Mesendoderm (in vitro differentiated cells): Measurements from ENCODE around the gene FGD5.

Experiments
- DNase-seq: peaks from one replicate; pipeline ENCODE4 v3.0.0; 2013
- H2AK5ac ChIP-seq: 2 replicates; pipeline ENCODE4 v1.6.1; 2013; ENCODE audit warnings: low read length, inconsistent platforms
- H2BK120ac ChIP-seq: 2 replicates; pipeline ENCODE4 v1.6.1; 2013; ENCODE audit warnings: low read depth, mild to moderate bottlenecking, low read length, moderate library complexity, mixed read lengths
- H2BK15ac ChIP-seq: replicated peaks from 2 replicates; pipeline ENCODE4 v1.6.1; 2013; ENCODE audit warnings: low read depth, mild to moderate bottlenecking, moderate library complexity
- H2BK5ac ChIP-seq: 2 replicates; pipeline ENCODE4 v1.6.1; 2013; ENCODE audit warnings: low read length, inconsistent platforms
- H3K18ac ChIP-seq: 2 replicates; pipeline ENCODE4 v1.6.1; 2013; ENCODE audit warnings: mild to moderate bottlenecking, low read length, mixed read lengths
- H3K23ac ChIP-seq: one replicate; pipeline ENCODE4 v1.6.1; 2013; ENCODE audit warnings: low read length
- H3K27ac ChIP-seq: 2 replicates; pipeline ENCODE4 v1.5.1; 2013; ENCODE audit warnings: low read depth, mild to moderate bottlenecking, inconsistent platforms, low read length, moderate library complexity
- H3K27me3 ChIP-seq: 2 replicates; pipeline ENCODE4 v1.6.1; 2013; ENCODE audit warnings: low read length, control low read depth, mild to moderate bottlenecking, inconsistent platforms; ENCODE audit not compliant: insufficient read depth, poor library complexity
- H3K36me3 ChIP-seq: 2 replicates; pipeline ENCODE4 v1.6.1; 2013; ENCODE audit warnings: low read length, inconsistent platforms; ENCODE audit not compliant: control insufficient read depth, insufficient read depth
- H3K4ac ChIP-seq: one replicate; pipeline ENCODE4 v1.6.1; 2013; ENCODE audit warnings: low read depth, mild to moderate bottlenecking, low read length, moderate library complexity
- H3K4me1 ChIP-seq: 2 replicates; pipeline ENCODE4 v1.6.1; 2013; ENCODE audit warnings: low read depth, low read length, inconsistent platforms; ENCODE audit not compliant: control insufficient read depth
- H3K4me2 ChIP-seq: 2 replicates; pipeline ENCODE4 v1.6.1; 2013; ENCODE audit warnings: low read length
- H3K4me3 ChIP-seq: 2 replicates; pipeline ENCODE4 v1.5.1; 2013; ENCODE audit warnings: mild to moderate bottlenecking, low read length
- H3K56ac ChIP-seq: one replicate; pipeline ENCODE4 v1.6.1; 2013; ENCODE audit warnings: low read length
- H3K79me1 ChIP-seq: 2 replicates; pipeline ENCODE4 v1.6.1; 2013; ENCODE audit warnings: low read length, inconsistent platforms
- H3K79me2 ChIP-seq: 2 replicates; pipeline ENCODE4 v1.6.1; 2013; ENCODE audit warnings: mild to moderate bottlenecking, low read length; ENCODE audit not compliant: control insufficient read depth, insufficient read depth
- H3K9ac ChIP-seq: 2 replicates; pipeline ENCODE4 v1.6.1; 2013; ENCODE audit warnings: low read length, inconsistent platforms
- H4K5ac ChIP-seq: one replicate; pipeline ENCODE4 v1.6.1; 2013; ENCODE audit warnings: low read length
- H4K8ac ChIP-seq: one replicate; pipeline ENCODE4 v1.6.1; 2013; ENCODE audit warnings: low read depth, mild to moderate bottlenecking, control low read depth, low read length, moderate library complexity
- WGBS: extraction: QIAGEN DNeasy Blood & Tissue Kit; methylation state at CpG from one replicate; pipeline ENCODE4 v1.1.7; 2013; ENCODE audit warnings: low lambda C conversion rate, missing lambda C conversion rate; ENCODE audit not compliant: insufficient coverage; ENCODE audit errors: extremely low coverage; 5-methylcytosine and 5-hydroxymethylcytosine counted together

The FGD5 gene

GRCh38 chr3:14837878-14838258, 19.1 kb downstream of the FGD5 start:
- Histone ChIP-seq H3K36me3 (no peaks in the 10 kb centered on the region), H3K27me3 (no peaks in the 10 kb centered on the region), H3K27ac (no peak overlapping the region), H3K23ac (no peak overlapping the region), H2AK5ac (peak overlapping the region; percentile 45), H4K8ac (no peak overlapping the region), H3K4ac (no peak overlapping the region), H2BK120ac (no peak overlapping the region), H4K5ac (no peak overlapping the region), H3K79me1 (no peaks in the 10 kb centered on the region), H3K9ac (no peak overlapping the region), H3K4me2 (no peak overlapping the region), H2BK15ac (no peak overlapping the region), H3K18ac (peak overlapping the region; percentile 54), H3K56ac (no peak overlapping the region), H3K79me2 (no peaks in the 10 kb centered on the region), H2BK5ac (no peak overlapping the region), H3K4me3 (no peak overlapping the region), H3K4me1 (peaks cover 20% of the 10 kb centered on the region)
- no peak for DNase-seq
- no CpG with 5 or more reads among the region's 5 CpGs for WGBS

GRCh38 chr3:14839236-14839635, 20.5 kb downstream of the FGD5 start:
- H4K5ac ChIP-seq = peak overlapping the region; percentile 19
- H2BK15ac ChIP-seq = no peak overlapping the region
- no peaks in the 10 kb centered on the region for H3K36me3 ChIP-seq
- no peak overlapping the region for H3K4me2 ChIP-seq
- no peak overlapping the region for H3K4me3 ChIP-seq
- no peaks in the 10 kb centered on the region for H3K79me2 ChIP-seq
- no peak overlapping the region for H3K23ac ChIP-seq
- H3K4me1 ChIP-seq = peaks cover 20% of the 10 kb centered on the region
- H3K56ac ChIP-seq = peak overlapping the region; percentile 30
- H4K8ac ChIP-seq = no peak overlapping the region
- H3K9ac ChIP-seq = no peak overlapping the region
- H3K27me3 ChIP-seq = no peaks in the 10 kb centered on the region
- H3K27ac ChIP-seq = no peak overlapping the region
- H2BK5ac ChIP-seq = no peak overlapping the region
- no peak overlapping the region for H2AK5ac ChIP-seq
- DNase-seq = peak; percentile 92
- H3K18ac ChIP-seq = peak overlapping the region; percentile 51
- no peak overlapping the region for H2BK120ac ChIP-seq
- H3K79me1 ChIP-seq = no peaks in the 10 kb centered on the region
- no CpG with 5 or more reads among the region's 7 CpGs for WGBS
- no peak overlapping the region for H3K4ac ChIP-seq

GRCh38 chr3:14841836-14842235, 23.1 kb downstream of the FGD5 start:
- no peaks in the 10 kb centered on the region for H3K36me3 ChIP-seq
- H3K56ac ChIP-seq = no peak overlapping the region
- H2BK15ac ChIP-seq = no peak overlapping the region
- H3K27ac ChIP-seq = no peak overlapping the region
- H3K18ac ChIP-seq = no peak overlapping the region
- H2BK120ac ChIP-seq = no peak overlapping the region
- H2BK5ac ChIP-seq = no peak overlapping the region
- H3K23ac ChIP-seq = no peak overlapping the region
- H3K9ac ChIP-seq = no peak overlapping the region
- H3K4me1 ChIP-seq = peaks cover 21% of the 10 kb centered on the region
- no peak overlapping the region for H4K5ac ChIP-seq
- H3K79me1 ChIP-seq = no peaks in the 10 kb centered on the region
- no peak overlapping the region for H3K4me2 ChIP-seq
- H3K79me2 ChIP-seq = no peaks in the 10 kb centered on the region
- no peak overlapping the region for H4K8ac ChIP-seq
- WGBS = no CpG with 5 or more reads among the region's 9 CpGs
- H3K27me3 ChIP-seq = no peaks in the 10 kb centered on the region
- no peak overlapping the region for H3K4me3 ChIP-seq
- no peak overlapping the region for H3K4ac ChIP-seq
- no peak for DNase-seq
- H2AK5ac ChIP-seq = no peak overlapping the region

- no CpG with 5 or more reads among the region's 3 CpGs for WGBS
- no peaks in the 10 kb centered on the region for H3K79me1 ChIP-seq
- H2BK5ac ChIP-seq = no peak overlapping the region
- no peak overlapping the region for H2BK120ac ChIP-seq
- H3K9ac ChIP-seq = no peak overlapping the region
- H3K56ac ChIP-seq = no peak overlapping the region
- H3K79me2 ChIP-seq = no peaks in the 10 kb centered on the region
- no peak overlapping the region for H3K4me3 ChIP-seq
- H3K18ac ChIP-seq = no peak overlapping the region
- no peak for DNase-seq
- no peak overlapping the region for H4K5ac ChIP-seq
- no peak overlapping the region for H3K4me2 ChIP-seq
- no peak overlapping the region for H3K23ac ChIP-seq
- no peak overlapping the region for H3K4ac ChIP-seq
- no peak overlapping the region for H4K8ac ChIP-seq
- H2BK15ac ChIP-seq = no peak overlapping the region
- no peak overlapping the region for H3K27ac ChIP-seq
- no peaks in the 10 kb centered on the region for H3K27me3 ChIP-seq
- peaks cover 20% of the 10 kb centered on the region for H3K4me1 ChIP-seq
- no peaks in the 10 kb centered on the region for H3K36me3 ChIP-seq
- no peak overlapping the region for H2AK5ac ChIP-seq
Measured at GRCh38 chr3:14842277-14842676, 23.5 kb downstream of the FGD5 start.

GRCh38 chr3:14843321-14843720, 24.6 kb downstream of the FGD5 start:
- no peak overlapping the region for H3K4me3 ChIP-seq
- no peak overlapping the region for H2BK5ac ChIP-seq
- H3K9ac ChIP-seq = no peak overlapping the region
- H3K4ac ChIP-seq = no peak overlapping the region
- no peaks in the 10 kb centered on the region for H3K36me3 ChIP-seq
- H3K27me3 ChIP-seq = no peaks in the 10 kb centered on the region
- no peak overlapping the region for H3K18ac ChIP-seq
- no peak overlapping the region for H2BK15ac ChIP-seq
- H3K79me2 ChIP-seq = no peaks in the 10 kb centered on the region
- WGBS = no CpG with 5 or more reads among the region's 8 CpGs
- H4K5ac ChIP-seq = no peak overlapping the region
- H4K8ac ChIP-seq = no peak overlapping the region
- no peak overlapping the region for H3K56ac ChIP-seq
- no peak overlapping the region for H2AK5ac ChIP-seq
- no peaks in the 10 kb centered on the region for H3K79me1 ChIP-seq
- no peak for DNase-seq
- no peak overlapping the region for H3K27ac ChIP-seq
- no peak overlapping the region for H2BK120ac ChIP-seq
- H3K4me1 ChIP-seq = peaks cover 20% of the 10 kb centered on the region
- no peak overlapping the region for H3K4me2 ChIP-seq
- H3K23ac ChIP-seq = no peak overlapping the region

GRCh38 chr3:14844386-14845170, 25.8 kb downstream of the FGD5 start:
- H4K8ac ChIP-seq = no peak overlapping the region
- H3K27me3 ChIP-seq = no peaks in the 10 kb centered on the region
- H3K4ac ChIP-seq = no peak overlapping the region
- DNase-seq = no peak
- H3K4me3 ChIP-seq = no peak overlapping the region
- no peak overlapping the region for H3K9ac ChIP-seq
- no peak overlapping the region for H2AK5ac ChIP-seq
- peaks cover 12% of the 10 kb centered on the region for H3K4me1 ChIP-seq
- no peaks in the 10 kb centered on the region for H3K36me3 ChIP-seq
- no peaks in the 10 kb centered on the region for H3K79me2 ChIP-seq
- no peak overlapping the region for H3K4me2 ChIP-seq
- no peak overlapping the region for H3K18ac ChIP-seq
- H3K27ac ChIP-seq = no peak overlapping the region
- H2BK5ac ChIP-seq = no peak overlapping the region
- H4K5ac ChIP-seq = no peak overlapping the region
- H2BK15ac ChIP-seq = no peak overlapping the region
- no peaks in the 10 kb centered on the region for H3K79me1 ChIP-seq
- no CpG with 5 or more reads among the region's 7 CpGs for WGBS
- no peak overlapping the region for H3K23ac ChIP-seq
- H2BK120ac ChIP-seq = no peak overlapping the region
- H3K56ac ChIP-seq = no peak overlapping the region
